ENCODE data around the gene SOX6.

SOX6 gene

DNA sequence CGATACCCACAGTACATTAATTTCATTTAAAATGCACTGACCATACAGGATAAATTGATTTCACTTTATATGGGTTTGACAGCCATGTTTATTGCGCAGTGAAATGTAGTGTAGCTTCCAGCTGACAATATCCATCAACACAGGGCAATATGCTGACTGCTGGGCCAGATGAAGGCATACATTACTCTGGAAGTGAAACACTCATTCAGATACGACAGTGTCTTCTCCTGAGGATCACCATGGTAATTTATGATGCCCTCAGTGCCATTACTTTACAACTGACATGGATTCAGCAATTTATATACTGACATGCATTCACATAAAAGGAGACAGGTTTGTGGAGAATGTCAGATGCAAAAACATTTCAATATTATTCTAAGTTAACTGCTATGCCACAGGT lies 365.1 kb downstream of the SOX6 start:
- no peak for DNase-seq (ENCODE audit: low spot score)

DNA sequence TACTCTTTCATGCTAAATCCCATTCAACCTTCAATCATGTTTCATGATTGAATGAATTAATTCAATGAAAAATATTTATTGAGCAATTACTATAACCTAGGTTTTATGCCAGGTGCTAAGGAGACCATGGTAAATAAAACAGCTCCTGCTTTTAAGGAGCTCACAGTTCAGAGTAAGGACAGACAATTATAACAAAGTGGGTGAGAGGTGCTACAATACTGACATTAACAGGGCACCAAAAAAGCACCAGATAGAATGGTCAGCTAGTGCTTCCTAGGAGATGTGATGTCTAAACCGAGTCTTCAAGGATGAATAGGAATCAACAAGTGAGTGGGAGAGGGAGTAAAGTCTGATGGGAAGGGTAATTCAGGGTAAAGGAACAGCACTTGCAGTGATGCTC lies 366.7 kb downstream of the SOX6 start:
- no peak for DNase-seq (ENCODE audit: low spot score)

DNA sequence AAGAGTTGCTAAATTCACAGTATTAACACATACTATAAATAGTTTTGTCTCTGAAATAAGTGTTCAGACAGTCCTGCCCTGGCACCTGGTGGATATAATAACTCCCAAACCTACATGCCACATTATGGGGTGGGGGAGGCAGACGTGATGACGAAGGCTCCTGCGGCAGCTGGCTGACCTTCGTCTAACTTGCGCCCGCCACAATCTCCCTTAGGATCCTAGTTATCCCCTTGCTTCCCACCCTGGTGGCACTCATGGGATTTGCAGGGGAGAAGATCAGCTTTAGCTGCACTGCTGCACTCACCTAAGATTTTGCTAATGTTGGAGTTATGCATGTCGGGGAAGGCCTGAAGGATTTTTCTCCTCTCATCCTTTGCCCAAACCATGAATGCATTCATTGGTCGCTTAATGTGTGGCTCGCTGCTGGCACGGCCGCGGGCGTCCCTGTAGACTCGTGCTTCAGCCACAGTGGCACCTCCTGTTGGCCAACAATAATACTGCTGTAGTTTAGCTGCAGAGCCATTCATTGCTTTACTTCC lies 367.6 kb downstream of the SOX6 start:
- DNase-seq (ENCODE audit: low spot score): no peak

DNA sequence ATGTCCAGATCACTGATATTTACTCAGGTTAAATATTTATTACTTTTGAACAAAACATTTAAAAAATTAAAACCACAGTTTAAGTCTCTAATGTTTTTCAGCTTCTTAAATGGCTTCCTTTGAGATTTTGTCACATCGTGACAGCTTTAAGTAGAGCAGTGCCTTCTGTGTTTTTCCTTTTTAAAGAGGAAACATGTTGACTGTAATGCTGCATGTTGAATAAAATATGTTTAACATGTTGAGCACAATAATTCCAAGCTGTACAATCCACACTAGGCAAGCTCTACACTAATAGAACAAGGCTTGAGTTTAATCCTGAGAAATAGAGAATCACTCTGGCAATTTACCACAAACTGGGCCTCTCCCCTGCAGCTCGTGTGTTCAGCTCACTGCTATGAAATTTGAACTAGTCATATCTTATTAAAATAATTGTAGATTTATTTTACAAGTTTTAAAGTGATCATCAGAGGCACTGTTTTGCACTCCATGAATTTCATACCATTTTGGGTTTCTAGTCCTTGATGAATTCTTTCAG lies 368.3 kb downstream of the SOX6 start:
- no peak for DNase-seq (ENCODE audit: low spot score)

DNA sequence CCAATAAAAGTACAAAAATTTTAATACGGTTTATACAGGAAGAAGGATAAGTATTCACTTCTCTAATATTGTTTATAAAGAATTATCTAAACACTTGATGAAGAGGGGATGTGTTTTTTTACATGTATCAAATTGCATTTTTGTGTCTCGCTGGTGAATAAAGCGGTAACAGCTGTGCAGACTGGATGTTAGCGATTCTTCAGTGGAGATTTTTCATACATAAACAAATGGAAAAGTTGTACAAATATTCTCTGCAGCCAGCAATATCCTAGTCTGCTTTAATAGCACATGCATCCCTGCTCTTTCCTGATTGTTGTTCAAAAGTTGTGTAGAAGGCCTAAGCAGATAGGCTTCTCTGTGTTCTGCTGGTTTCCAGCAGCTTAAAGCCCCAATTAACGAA lies 369.3 kb downstream of the SOX6 start:
- no peak for DNase-seq (ENCODE audit: low spot score)

DNA sequence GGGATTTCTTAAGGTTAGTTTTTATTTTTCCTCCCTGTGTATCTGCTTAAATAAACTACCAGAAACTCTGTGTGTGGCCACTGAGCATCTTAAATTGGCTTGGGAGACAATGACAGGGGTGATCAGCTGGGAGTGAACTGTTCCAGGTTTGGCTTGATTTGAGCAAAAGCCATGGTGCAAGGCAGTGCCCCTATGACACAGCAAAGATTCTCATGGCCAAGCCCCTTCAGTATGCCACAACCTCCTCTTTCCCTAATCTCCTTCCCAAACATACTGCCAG lies 370.5 kb downstream of the SOX6 start:
- DNase-seq (ENCODE audit: low spot score): no peak

DNA sequence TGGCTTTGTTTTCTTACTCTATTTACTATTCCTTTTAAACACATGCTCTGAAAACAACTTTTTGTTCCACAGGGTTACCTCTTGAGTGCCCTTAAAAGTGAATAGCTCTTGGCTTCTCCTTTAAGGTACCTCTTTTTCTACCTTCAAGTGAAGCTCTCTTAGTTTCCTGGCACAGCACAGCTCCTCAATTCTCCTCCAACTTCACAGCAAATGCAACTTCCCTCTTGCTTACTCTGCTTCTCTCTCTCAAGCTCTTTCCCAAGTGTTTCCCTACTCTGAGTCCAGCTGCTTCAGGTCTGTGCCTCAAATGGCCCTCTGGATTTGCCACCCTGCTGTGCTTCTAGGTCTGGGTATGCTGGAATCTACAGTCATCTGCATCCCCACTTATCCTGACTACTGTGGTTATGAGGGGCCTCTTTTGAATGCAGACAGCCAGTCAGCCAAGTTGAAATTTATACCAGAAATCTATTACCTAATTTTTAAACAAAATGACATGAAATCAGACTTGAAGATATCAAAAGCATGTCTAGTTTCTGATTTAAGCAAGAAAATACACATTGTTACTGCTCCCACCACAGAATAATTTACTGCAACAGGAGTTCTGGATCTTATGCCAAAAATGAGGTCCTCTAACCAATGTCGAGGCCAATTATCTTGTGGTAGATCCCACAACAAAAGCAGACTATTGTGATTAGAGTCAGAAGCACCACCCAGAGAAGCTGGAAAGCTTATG lies 371.1 kb downstream of the SOX6 start:
- no peak for DNase-seq (ENCODE audit: low spot score)

DNA sequence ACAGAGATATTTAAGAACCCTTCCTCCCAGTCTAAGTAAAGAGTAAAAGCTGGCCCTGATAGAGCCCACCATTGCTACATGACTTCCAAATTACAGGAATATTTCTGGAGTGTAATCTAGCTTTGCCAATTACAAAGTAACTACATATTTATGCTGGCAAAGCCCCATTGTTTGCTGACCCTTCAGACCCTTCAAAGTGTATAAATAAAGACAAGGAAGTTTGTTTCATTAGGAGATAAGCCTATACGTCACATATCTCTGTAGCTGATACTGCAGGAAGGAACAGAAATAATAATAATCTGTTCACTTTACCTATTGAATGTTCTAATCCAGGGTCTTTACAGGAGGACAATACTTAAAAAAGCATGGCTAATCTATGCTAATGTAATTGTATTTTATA lies 375.1 kb downstream of the SOX6 start:
- no peak for DNase-seq (ENCODE audit: low spot score)

DNA sequence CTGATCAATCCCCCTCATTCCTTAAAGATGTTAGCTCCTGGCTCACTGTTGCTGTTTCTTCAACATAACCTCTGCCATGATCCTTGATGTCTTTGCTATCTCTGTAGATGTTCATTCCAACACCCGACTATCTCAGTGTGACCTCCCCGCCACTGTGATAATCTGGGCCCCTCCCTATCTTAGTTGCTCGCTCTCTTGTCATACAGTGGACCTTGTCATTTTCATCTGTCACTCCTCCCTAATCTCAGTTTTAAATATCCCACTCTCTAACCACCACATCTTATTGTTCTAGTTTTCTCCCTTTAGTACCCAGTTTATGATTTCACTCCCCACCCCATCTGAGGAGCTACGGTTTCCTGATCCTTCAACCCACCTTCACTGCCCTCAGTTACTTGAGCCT lies 379.2 kb downstream of the SOX6 start:
- DNase-seq (ENCODE audit: low spot score): no peak

DNA sequence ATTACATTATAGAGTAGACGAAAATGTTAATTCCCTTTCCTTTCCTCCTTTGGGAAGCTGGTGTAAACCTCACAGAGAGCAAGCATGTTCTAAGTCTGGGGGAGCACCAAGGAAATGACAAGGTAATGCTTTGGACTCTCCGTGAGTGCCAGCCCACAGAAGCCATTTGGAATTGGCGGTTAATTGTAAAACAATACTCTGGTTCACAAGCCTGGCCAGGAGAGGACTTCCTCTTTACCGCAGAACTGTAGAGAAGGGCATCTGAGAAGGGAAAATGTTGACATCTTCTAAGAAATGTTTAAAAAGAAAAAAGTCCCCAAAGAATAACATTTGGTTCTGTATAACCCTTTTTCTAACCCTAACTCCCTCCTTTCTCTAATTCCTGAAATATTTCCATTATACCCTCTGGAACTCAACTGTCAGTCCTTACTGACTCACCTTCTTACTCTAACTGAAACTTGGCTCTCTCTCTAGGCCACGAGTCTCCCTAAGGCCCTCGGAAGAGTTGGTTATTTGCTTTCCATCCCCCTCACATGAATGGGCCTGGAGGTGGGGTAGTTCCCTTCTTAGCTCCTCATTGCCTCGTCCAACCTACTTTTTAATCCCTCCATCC lies 379.8 kb downstream of the SOX6 start:
- no peak for DNase-seq (ENCODE audit: low spot score)

DNA sequence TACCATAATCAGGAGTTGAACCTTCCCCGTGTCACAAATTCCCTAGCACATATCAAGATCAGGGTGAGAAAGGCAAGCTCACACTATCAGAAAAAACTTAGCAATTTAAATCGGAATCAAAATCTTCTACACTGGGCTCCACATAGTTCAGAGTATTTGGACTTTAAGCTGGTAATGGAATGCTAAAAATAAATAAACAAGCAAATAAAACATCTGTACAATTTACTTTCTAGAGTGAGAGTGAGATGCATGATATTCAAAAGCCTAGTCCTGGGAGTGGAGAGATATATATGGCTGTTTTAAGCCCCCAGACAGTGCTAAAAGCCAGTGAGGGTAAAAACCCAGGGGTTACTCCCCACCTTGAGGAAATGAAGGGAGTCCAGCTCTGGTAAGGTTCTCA lies 380.6 kb downstream of the SOX6 start:
- no peak for DNase-seq (ENCODE audit: low spot score)

DNA sequence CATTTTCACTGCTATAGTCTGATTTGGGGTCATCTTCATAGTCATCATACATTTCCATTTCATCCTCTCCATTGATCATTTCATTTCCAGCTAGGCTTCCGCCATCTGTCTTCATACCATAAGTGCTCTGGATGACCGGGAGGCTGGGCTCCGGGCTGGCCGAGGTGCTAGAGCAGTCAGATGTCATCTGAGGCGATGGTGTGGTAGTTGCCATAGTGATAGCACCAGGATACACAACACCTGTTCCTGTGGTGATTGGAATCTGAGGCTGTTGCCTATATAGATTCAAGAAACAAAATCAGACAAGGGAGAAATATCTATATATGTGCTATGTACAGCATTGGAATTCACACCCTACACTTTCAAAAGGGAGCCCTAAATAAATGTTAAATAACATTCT lies 383.5 kb downstream of the SOX6 start:
- DNase-seq (ENCODE audit: low spot score): no peak

DNA sequence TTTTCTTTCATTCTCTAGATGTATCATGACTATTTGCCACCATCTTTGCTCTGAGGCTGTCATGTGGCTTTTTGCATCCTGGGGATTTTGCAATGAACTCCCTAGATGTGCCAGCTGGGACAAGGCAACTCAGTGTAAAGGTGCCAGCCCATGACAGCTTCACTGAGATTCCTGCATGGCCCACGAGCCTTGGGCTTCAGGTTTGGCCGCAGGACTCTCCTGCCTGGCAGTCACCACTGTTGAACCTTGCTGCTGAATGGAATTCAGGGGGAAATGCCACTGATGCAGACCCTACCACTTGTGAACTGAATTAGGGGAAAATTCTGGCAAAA lies 385.2 kb downstream of the SOX6 start:
- DNase-seq (ENCODE audit: low spot score): no peak

DNA sequence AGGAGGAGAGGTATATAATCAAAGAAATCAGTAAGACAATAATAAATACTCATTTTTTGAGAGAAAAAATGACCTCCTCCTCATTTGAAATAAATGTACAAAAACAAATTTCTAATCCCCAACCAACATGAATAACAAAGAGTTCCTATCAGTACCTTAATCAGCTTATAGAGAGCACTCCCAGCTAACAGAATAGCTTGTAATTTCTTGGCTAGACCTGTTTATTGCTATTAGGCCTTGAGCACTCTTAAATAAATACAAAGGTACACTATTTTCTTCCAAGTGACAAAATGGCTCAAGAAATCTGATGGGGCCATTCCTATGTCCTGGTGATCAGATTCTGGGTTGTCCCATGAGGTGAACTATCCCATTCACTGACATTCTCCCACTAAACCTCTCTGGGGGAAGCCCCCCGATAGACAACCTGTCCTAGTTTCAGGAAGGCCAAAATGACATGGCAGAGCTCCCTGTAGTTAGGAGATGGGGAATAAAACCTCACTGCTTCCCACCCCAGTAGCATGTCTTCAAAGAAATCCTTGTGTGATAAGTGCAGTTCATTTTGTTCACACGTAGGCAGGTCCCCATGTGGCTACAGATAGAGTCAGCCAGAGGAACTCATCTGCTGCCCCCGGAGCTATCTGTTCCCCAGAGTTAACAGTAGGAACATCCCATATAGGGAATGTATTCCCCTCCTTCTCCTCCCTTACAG lies 385.7 kb downstream of the SOX6 start:
- no peak for DNase-seq (ENCODE audit: low spot score)

DNA sequence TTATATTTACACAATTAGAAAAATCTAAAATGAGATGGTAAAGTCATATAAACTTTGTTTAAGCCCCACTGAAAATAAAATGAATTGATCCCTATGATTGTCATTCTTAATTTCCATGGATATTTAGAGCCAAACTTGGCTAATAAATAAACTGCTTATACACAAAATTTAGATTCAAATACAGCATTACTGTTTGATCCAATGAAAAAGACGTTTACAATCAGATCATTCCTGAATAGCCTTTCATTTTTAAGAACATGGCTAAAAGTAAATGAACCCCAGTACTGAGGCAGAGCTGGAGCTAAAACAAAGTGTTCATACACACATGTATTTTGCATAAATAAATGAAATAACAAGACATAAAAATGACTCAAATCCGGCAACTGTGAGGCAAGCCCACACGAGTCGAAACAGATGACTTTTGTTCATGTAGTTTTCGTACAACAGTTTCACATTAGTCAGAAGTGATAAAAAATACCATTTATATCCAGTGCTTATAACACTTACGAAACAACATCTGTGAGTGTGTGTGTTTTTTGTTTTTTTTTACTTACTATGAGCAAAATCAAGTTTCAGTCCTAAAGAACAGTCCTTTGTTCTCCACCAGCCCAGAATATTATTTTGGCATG lies 386.5 kb downstream of the SOX6 start:
- DNase-seq (ENCODE audit: low spot score): no peak

DNA sequence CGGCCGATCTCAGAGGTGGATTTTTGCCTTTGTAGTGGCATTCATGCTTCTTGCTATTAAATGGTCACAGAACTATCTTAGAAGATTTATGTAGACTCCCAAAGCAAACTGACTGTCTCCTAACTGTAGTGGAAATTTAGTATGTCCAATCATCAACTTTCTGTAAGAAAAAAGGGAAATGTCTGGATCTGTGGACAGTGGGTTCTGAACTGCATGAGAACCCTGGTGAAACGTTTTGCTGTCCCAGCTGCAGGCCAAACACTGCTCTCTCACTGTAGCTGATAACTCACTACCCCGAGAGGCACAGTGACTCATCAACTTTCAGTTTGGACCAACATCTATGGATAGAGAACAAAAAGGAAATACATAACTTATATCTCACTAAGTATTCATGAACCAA lies 387.1 kb downstream of the SOX6 start:
- DNase-seq (ENCODE audit: low spot score): no peak

DNA sequence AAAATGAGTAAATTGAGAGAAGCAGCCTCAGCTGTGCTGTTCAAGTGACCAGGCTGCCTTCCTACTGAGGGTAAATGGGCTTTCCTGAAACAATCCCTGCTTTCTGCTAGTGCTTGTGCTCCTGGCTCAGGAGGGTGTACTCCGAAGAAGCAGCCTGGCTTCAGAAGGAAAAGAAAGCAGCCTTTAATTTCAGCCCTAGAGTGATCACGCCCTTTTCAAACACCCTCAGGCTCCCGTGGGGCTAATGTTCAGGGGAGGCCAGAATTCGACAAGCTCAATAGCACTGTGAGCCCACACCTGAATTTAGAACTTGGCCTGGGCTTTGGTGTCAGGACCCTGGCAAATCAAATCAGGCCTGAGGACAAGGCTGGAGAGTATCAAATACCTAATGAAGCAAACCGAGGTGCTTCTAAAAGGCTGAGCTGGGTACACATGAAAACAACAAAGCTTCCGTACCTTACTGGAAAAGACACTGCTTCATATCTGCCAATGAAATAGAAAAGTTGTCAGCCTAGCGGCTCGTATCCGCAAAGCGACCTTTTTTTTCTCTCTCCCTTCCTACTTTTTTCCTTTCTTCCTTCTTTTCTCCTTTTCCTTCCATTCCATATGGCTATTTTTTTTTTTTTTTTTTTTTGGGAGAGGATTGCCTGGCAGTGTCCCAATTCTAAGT lies 387.8 kb downstream of the SOX6 start:
- DNase-seq (ENCODE audit: low spot score): no peak

DNA sequence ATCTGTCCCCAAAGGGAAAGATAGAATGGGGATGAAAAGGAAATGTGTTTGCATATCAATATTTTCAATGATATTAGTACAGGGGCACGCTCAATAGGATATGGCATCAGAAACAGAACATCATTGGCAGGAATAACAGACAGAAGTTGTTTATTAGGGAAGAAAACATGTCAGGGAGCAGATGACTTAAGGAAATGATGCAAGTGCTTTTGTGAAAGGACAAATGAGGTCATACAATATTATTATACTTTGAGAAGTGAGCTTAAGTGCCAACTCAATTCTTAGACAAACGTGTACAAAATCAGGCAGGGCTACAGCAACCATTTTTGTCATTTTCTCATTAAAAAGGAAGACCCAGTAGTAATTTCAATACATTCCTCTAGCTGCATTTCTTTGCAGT lies 388.4 kb downstream of the SOX6 start:
- no peak for DNase-seq (ENCODE audit: low spot score)

DNA sequence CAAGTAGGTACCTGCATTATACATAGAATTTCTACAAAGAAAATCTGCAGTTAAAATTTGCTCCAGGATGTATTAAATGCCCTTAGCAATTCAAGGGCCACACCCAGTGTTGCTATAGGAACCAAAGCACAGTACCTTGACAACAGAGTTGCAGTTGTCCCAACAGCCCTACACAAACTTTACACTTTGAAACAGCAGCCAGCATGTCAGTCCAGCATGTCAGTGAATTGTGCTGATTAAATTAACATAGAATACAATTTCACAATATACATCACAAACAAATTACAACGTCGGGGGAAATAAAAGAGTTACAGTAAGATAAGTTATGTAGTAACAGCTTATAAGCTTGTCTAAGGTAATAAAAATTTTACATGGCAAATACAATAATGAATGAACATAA lies 389.2 kb downstream of the SOX6 start:
- DNase-seq (ENCODE audit: low spot score): no peak

DNA sequence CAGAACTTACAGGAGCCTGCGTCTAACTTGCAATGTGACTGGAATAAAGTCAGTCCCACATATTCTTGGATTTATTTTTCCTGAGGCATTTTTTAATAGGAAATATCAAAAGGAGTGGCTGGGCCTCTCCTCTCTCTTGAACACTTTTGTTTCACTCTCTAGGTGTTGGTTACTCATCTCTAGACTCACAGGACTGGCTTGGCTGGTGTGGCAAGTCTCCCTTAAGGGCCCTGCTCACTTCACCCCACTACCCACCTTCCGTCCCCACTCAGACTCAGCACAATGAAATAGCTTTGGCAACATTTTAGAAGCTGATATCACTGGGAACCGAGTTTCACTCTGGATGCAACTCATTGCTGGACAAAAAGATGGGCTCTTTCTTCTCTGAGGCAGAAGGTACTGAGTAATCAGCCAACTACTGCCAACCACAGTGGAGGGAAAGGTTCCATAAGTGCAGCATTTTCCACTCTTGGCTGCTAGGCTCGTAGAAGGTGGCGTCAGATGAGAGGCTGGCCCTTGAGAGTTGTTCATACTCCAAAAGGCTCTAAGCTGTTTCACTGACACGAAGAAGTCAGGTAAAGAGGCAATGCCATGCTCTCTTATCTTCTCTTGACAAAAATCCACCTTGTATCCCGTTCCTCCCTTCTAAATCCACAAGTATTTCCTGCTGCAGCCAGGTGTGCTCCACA lies 390.6 kb downstream of the SOX6 start:
- no peak for DNase-seq (ENCODE audit: low spot score)

DNA sequence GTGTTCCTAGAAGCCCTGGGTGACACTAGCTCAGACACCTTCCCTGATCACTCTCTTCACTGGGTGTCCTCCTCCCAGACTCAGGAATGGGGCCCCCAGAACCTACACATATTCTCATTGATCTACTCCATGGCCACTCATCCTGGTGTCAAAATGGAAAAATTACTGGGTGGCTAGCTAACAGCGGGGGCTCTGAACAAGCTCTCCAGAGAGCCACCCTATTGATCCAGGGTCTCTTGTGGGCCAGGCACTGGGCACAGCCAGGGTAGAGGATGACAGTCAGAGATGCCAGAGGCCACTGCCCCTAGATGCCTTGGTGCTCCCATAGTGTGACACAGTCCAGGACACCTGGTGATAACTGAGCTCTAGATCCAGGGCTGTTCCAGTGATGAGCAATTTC lies 393.1 kb downstream of the SOX6 start:
- DNase-seq (ENCODE audit: low spot score): no peak

DNA sequence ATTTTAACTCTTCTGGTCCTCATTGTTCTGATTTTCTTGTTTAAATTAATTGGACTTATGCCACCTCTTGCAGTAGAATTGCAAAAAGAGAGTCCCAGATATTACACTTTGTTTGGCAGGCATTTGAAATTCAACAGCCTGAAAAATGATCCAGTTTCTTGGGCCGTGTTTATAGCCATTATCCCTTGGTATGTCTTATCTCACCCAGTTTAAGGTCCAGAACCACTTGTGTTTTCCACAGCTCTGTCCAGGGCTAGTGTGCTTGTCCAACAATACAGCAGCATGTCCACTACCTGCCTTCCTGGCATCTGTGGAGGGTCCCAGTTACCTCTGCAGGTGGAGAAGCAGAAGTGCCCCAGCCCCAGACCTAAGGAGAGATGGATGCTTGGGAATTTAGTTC lies 397.4 kb downstream of the SOX6 start:
- no peak for DNase-seq (ENCODE audit: low spot score)

Measured in CD4-positive, alpha-beta T cell treated with Interleukin-2 at 100 ng/mL for 4 hours (primary cell).